PC-9 (cell line): ENCODE results near the gene TBC1D22B. TPM values are rescaled to one million over a fixed set of nuclear protein-coding genes. Genes with fewer than 3 reads are reported as not detected.

Experiments
- BruUV-seq: library from RNA; stranded (reverse); fragments of 400-500 nt; replicated peaks from 2 replicates; lab custom pipeline; 2021; lab: Mats Ljungman, UMichigan
- CTCF ChIA-PET: fragments of 300-600 bp; sonication (Branson Sonifier 250); formaldehyde crosslinking; loops from one replicate; lab custom pipeline; 2022; ENCODE audit warnings: antibody characterized with exemption; lab: Charles Lee
- POLR2A ChIA-PET: fragments of 300-600 bp; sonication (Branson Sonifier 250); formaldehyde crosslinking; loops from one replicate; lab custom pipeline; 2022; ENCODE audit warnings: antibody characterized with exemption; ENCODE audit not compliant: unreplicated experiment; lab: Charles Lee
- DNase-seq, 2 experiments: peaks; one replicate each; pipeline versions ENCODE4 v3.0.0 to v3.0.0-alpha.2; 2015 to 2022; ENCODE audit warnings: mixed read lengths in 1 of 2
- H2AFZ ChIP-seq: fragments of 200-600 bp; sonication (generic); 2 replicates; pipeline ENCODE4 v1.8.1; 2017; ENCODE audit warnings: antibody characterized with exemption
- H3F3A ChIP-seq: fragments of 200-600 bp; sonication (generic); 2 replicates; pipeline ENCODE4 v1.8.1; 2017; ENCODE audit warnings: antibody characterized with exemption, mild to moderate bottlenecking, low read depth; ENCODE audit not compliant: insufficient read depth
- H3K27ac ChIP-seq: fragments of 200-600 bp; sonication (generic); 2 replicates; pipeline ENCODE4 v1.6.1; 2016; ENCODE audit warnings: mixed run types
- H3K27me3 ChIP-seq: fragments of 200-600 bp; sonication (generic); 2 replicates; pipeline ENCODE4 v1.6.1; 2016; ENCODE audit warnings: low read depth, mixed run types; ENCODE audit not compliant: insufficient read depth
- H3K36me3 ChIP-seq: fragments of 200-600 bp; sonication (generic); 2 replicates; pipeline ENCODE4 v1.6.1; 2016; ENCODE audit warnings: low read depth, mixed run types
- H3K4me1 ChIP-seq: fragments of 200-600 bp; sonication (generic); replicated peaks from 2 replicates; pipeline ENCODE4 v1.6.1; 2016; ENCODE audit warnings: mixed run types; ENCODE audit not compliant: insufficient read depth
- H3K4me2 ChIP-seq: fragments of 200-600 bp; sonication (generic); 2 replicates; pipeline ENCODE4 v1.6.1; 2017; ENCODE audit warnings: mixed run types
- H3K4me3 ChIP-seq: fragments of 200-600 bp; sonication (generic); 2 replicates; pipeline ENCODE4 v1.6.1; 2016; ENCODE audit warnings: mixed run types
- H3K79me2 ChIP-seq: fragments of 200-600 bp; sonication (generic); 2 replicates; pipeline ENCODE4 v1.6.1; 2017; ENCODE audit warnings: low read depth, mixed run types
- H3K9me2 ChIP-seq: fragments of 200-600 bp; sonication (generic); 2 replicates; pipeline ENCODE4 v1.8.1; 2017; ENCODE audit warnings: mild to moderate bottlenecking; ENCODE audit not compliant: insufficient read depth
- H3K9me3 ChIP-seq: fragments of 200-600 bp; sonication (generic); 2 replicates; pipeline ENCODE4 v1.8.1; 2016; ENCODE audit warnings: low read depth; ENCODE audit not compliant: insufficient read depth
- H4K20me1 ChIP-seq: fragments of 200-600 bp; sonication (generic); 2 replicates; pipeline ENCODE4 v1.8.1; 2017; ENCODE audit not compliant: insufficient read depth
- EZH2 ChIP-seq: fragments of 200-600 bp; sonication (generic); IDR thresholded peaks from 2 replicates; pipeline ENCODE4 v1.8.0; 2017; ENCODE audit warnings: antibody characterized with exemption, low read depth
- intact Hi-C: fragments of 100-400 bp; cut with micrococcal nuclease; formaldehyde crosslinking; loops from one replicate; pipeline ENCODE4 v1.10.0; 2022; ENCODE audit not compliant: unreplicated experiment
- total RNA-seq: library from RNA; stranded (reverse); gene quantifications from 2 replicates; pipeline ENCODE4 v1.2.3, GENCODE V29; 2021
- TF ChIP-seq, protein P1 (sequence below): fragments of 200-600 bp; sonication (generic); conservative IDR thresholded peaks from 2 replicates; pipeline ENCODE4 v1.6.1; 2017; ENCODE audit warnings: mixed run types, antibody characterized with exemption, mild to moderate bottlenecking, moderate library complexity

TBC1D22B gene
- total RNA-seq, 1 experiment from 2014 or later = 14.6 TPM

DNA sequence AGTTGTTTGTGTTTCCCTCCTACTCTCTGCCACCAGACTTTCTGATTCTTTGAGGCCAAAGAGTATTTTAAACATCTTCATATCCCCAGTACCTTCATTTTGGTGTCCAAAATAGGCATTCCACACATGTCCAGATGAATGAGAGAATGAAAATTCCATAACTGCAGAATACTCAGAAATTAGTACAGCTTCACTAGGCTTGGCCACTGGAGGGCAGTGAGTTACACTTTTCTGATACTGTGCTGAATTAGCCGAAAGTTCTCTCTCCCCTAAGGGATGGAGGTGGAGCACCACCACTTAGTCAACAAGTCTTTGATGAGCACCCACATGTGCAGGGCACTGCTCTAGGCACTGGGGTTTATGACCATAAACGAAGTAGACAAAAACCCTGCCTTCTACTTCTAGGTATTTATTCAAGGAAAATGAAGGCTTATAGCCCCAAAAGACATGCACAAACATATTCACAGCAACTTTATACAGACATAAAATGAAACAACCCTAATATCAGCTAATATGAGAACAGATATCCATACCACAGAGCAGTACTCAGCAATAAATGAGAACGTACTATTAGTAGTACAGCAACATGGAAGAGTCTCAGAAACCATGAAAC lies 46.4 kb downstream of the TBC1D22B start:
- no peaks in the 10 kb centered on the region for H3K36me3 ChIP-seq
- intact Hi-C loops = loop anchor here (10.0 kb wide), 1 partner anchor 79 kb away; no protein-coding TSS in a partner anchor
- no peaks in the 10 kb centered on the region for H3K27me3 ChIP-seq
- H4K20me1 ChIP-seq = peaks cover 3% of the 10 kb centered on the region; the same call in 1 of the 2 replicates
- CTCF ChIA-PET = interaction anchor here (1.1 kb wide), 1 partner anchor 16 kb away, joined by 3 read pairs; no protein-coding TSS in a partner anchor
- no TSS peak for BruUV-seq
- H3K4me2 ChIP-seq = no peak overlapping the region
- H3K9me2 ChIP-seq = no peaks in the 10 kb centered on the region
- peak in 1 of 2 experiments; percentile 32 for DNase-seq
- H3K9me3 ChIP-seq = no peaks in the 10 kb centered on the region
- H2AFZ ChIP-seq = no peak overlapping the region
- H3K27ac ChIP-seq = no peak overlapping the region
- TF ChIP-seq, protein P1, sequence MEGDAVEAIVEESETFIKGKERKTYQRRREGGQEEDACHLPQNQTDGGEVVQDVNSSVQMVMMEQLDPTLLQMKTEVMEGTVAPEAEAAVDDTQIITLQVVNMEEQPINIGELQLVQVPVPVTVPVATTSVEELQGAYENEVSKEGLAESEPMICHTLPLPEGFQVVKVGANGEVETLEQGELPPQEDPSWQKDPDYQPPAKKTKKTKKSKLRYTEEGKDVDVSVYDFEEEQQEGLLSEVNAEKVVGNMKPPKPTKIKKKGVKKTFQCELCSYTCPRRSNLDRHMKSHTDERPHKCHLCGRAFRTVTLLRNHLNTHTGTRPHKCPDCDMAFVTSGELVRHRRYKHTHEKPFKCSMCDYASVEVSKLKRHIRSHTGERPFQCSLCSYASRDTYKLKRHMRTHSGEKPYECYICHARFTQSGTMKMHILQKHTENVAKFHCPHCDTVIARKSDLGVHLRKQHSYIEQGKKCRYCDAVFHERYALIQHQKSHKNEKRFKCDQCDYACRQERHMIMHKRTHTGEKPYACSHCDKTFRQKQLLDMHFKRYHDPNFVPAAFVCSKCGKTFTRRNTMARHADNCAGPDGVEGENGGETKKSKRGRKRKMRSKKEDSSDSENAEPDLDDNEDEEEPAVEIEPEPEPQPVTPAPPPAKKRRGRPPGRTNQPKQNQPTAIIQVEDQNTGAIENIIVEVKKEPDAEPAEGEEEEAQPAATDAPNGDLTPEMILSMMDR = peak; percentile 64
- TF ChIP-seq EZH2 = no peak
- 0 out of 2 replicates have a peak, but pooled peaks cover 9% of the 10 kb centered on the region for H3F3A ChIP-seq
- H3K4me1 ChIP-seq = no peaks in the 10 kb centered on the region
- H3K79me2 ChIP-seq = no peaks in the 10 kb centered on the region
- POLR2A ChIA-PET = interaction anchor here (0.7 kb wide), 1 partner anchor 94 kb away, joined by 4 read pairs; no protein-coding TSS in a partner anchor
- H3K4me3 ChIP-seq = no peak overlapping the region

DNA sequence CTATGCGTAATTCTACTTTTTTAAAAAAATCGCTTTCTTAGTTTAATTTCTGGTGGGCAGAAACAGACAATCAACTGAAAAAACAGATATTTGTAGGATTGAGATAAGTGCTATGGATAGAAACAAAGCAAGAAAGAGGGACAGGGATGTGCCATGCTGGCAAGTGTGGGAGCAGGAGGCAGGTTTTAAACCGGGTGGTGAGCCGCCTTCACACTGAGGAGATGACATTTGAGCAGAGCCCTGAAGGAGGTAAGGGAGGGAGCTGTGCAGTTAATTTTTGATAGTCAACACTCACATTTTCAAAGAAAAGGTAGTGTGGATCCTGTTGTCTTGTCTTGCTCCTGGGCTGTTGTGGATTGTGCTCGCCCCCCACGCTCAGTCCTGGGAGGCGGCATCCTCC lies 47.2 kb downstream of the TBC1D22B start:
- H3F3A ChIP-seq = 0 out of 2 replicates have a peak, but pooled peaks cover 9% of the 10 kb centered on the region

DNA sequence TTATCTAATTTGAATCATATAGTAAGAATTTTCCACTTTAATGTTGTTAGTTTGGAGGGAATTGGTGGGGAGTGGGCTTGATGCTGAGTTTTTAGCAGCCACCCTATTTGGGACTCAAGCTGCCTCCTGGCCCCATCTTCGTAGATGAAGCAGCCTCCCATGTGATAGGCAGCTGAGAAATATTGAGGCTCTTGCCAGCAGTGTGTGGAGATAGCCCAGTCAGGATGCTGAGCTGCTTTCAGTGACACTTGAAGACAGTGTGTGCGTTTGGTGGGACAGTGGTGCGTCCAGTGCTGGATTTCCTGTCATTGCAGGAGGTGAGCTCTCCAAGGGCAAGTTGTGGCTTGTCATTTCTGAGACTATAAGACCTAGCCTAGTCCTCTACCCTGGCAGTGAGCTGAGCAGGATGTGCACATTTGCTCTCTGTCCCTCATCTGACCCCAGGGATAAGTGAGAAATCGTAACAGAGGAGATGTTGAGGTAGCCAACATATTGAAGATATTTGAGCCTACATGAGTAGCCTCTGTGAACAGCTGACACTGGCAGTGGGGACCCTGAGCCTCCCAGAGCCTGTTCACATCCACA lies 48.4 kb downstream of the TBC1D22B start:
- Histone ChIP-seq H3K79me2 (no peaks in the 10 kb centered on the region), H3K27ac (no peak overlapping the region), H3F3A (0 out of 2 replicates have a peak, but pooled peaks cover 9% of the 10 kb centered on the region), H3K36me3 (no peaks in the 10 kb centered on the region), H4K20me1 (peaks cover 3% of the 10 kb centered on the region; the same call in 1 of the 2 replicates), H3K4me3 (no peak overlapping the region), H3K27me3 (no peaks in the 10 kb centered on the region), H3K9me3 (no peaks in the 10 kb centered on the region), H3K4me2 (no peak overlapping the region), H2AFZ (no peak overlapping the region), H3K4me1 (no peaks in the 10 kb centered on the region), H3K9me2 (no peaks in the 10 kb centered on the region)
- ChIA-PET CTCF (no interaction called here), POLR2A (no interaction called here)
- peak in 1 of 2 experiments; percentile 31 for DNase-seq
- intact Hi-C loops = loop anchor here (10.0 kb wide), 1 partner anchor 81 kb away; no protein-coding TSS in a partner anchor
- no TSS peak for BruUV-seq
- TF ChIP-seq EZH2 = no peak
- TF ChIP-seq, protein P1 = no peak

More for the DNA sequence above, 47.2 kb downstream of the TBC1D22B start:
- no peak for TF ChIP-seq EZH2
- TF ChIP-seq, protein P1 = no peak
- no peak overlapping the region for H2AFZ ChIP-seq
- peaks cover 3% of the 10 kb centered on the region; the same call in 1 of the 2 replicates for H4K20me1 ChIP-seq
- intact Hi-C loops = loop anchor here (10.0 kb wide), 1 partner anchor 80 kb away; no protein-coding TSS in a partner anchor
- no peaks in the 10 kb centered on the region for H3K9me3 ChIP-seq
- H3K4me1 ChIP-seq = no peaks in the 10 kb centered on the region
- ChIA-PET CTCF (no interaction called here), POLR2A (no interaction called here)
- H3K4me3 ChIP-seq = no peak overlapping the region
- no TSS peak for BruUV-seq
- no peaks in the 10 kb centered on the region for H3K79me2 ChIP-seq
- H3K27me3 ChIP-seq = no peaks in the 10 kb centered on the region
- no peak for DNase-seq
- no peaks in the 10 kb centered on the region for H3K36me3 ChIP-seq
- H3K4me2 ChIP-seq = no peak overlapping the region
- H3K9me2 ChIP-seq = no peaks in the 10 kb centered on the region
- no peak overlapping the region for H3K27ac ChIP-seq
